ENCODE data around the gene CCDC201. TPM values are rescaled to one million over a fixed set of nuclear protein-coding genes. Genes with fewer than 3 reads are reported as not detected.

Gene CCDC201
- total and polyA plus RNA-seq, 2 donors (not counting 3 experiments of a cell fraction or from before 2014, with no cell fraction given), result not detected

DNA sequence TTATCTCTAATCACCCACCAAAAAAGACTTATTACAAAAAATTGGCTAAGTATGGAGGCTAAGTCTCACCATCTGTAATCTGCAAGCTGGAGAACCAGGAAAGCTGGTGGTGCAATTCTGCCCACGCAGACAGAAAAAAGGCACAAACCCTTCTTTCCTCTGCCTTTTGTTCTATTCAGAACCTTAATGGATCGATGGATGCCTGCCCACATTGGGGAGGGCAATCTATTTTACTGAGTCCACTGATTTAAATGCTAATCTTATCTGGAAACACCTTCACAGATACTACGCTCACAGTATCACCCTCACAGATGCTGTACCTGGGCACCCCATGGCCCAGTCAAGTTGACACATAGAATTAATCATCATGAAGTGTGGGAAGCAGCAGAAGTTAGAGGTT is 38.0 kb upstream of the CCDC201 start:
- no peak overlapping the region for H3K9ac ChIP-seq (replicated peaks; ENCODE audit: extremely low read depth, insufficient read depth, low read length)
- H3K79me2 ChIP-seq (ENCODE audit: control insufficient read depth, insufficient read depth, low read length), result no peaks in the 10 kb centered on the region
- H3K4me1 ChIP-seq (ENCODE audit: control insufficient read depth, extremely low read depth, insufficient read depth, low read length), result no peaks in the 10 kb centered on the region
- intact Hi-C loops (cut with micrococcal nuclease) (no loop called here), dilution Hi-C loops (cut with MboI; ENCODE audit: extremely low pct_ligation_motif_present, low sequenced_read_pairs) (no loop called here)
- DNase-seq (ENCODE audit: low read depth, low spot score) (no peak), FAIRE-seq (no peak)
- H4K20me1 ChIP-seq (replicated peaks; ENCODE audit: control insufficient read depth, extremely low read depth, insufficient read depth, low read length), result no peaks in the 10 kb centered on the region
- no peaks in the 10 kb centered on the region for H3K36me3 ChIP-seq (ENCODE audit: control insufficient read depth in 2 of 2, extremely low read depth in 1 of 2, insufficient read depth in 2 of 2, low read length in 2 of 2)
- no TSS peak for BruUV-seq (replicated peaks)
- TF ChIP-seq, protein P1, sequence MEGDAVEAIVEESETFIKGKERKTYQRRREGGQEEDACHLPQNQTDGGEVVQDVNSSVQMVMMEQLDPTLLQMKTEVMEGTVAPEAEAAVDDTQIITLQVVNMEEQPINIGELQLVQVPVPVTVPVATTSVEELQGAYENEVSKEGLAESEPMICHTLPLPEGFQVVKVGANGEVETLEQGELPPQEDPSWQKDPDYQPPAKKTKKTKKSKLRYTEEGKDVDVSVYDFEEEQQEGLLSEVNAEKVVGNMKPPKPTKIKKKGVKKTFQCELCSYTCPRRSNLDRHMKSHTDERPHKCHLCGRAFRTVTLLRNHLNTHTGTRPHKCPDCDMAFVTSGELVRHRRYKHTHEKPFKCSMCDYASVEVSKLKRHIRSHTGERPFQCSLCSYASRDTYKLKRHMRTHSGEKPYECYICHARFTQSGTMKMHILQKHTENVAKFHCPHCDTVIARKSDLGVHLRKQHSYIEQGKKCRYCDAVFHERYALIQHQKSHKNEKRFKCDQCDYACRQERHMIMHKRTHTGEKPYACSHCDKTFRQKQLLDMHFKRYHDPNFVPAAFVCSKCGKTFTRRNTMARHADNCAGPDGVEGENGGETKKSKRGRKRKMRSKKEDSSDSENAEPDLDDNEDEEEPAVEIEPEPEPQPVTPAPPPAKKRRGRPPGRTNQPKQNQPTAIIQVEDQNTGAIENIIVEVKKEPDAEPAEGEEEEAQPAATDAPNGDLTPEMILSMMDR (IDR thresholded peaks at IDR 0.05; ENCODE audit: extremely low read depth in 1 of 2, insufficient read depth in 1 of 2, low read depth in 1 of 2, low read length in 2 of 2), result no peak
- TF ChIP-seq GATA2 (IDR thresholded peaks at IDR 0.05; ENCODE audit: insufficient read depth, insufficient read length, low read depth, low read length) (no peak), FOS (IDR thresholded peaks at IDR 0.05; ENCODE audit: borderline replicate concordance, insufficient read depth, low read length) (no peak), EZH2 (IDR thresholded peaks at IDR 0.05; ENCODE audit: borderline replicate concordance, low read depth, low read length, severe bottlenecking) (no peak), POLR2A (IDR thresholded peaks at IDR 0.05; ENCODE audit: low read depth, low read length) (no peak), POLR2AphosphoS5 (IDR thresholded peaks at IDR 0.05; ENCODE audit: insufficient read depth, low read depth, low read length) (no peak), MYC (IDR thresholded peaks at IDR 0.05; ENCODE audit: low read depth, low read length) (no peak), JUN (IDR thresholded peaks at IDR 0.05; ENCODE audit: borderline replicate concordance, insufficient read depth, insufficient read length, low read depth) (no peak)
- TF ChIP-seq, protein P2, sequence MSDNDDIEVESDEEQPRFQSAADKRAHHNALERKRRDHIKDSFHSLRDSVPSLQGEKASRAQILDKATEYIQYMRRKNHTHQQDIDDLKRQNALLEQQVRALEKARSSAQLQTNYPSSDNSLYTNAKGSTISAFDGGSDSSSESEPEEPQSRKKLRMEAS (IDR thresholded peaks at IDR 0.05; ENCODE audit: insufficient read depth, insufficient read length), result no peak
- POLR2A ChIA-PET, result no interaction called here
- no peak overlapping the region for H3K27ac ChIP-seq (ENCODE audit: insufficient read depth, low read depth, low read length)
- no peaks in the 10 kb centered on the region for H3K9me1 ChIP-seq (replicated peaks; ENCODE audit: control insufficient read depth, extremely low read depth, insufficient read depth, low read length)
- CTCF ChIA-PET, result no interaction called here
- no peak overlapping the region for H3K4me2 ChIP-seq (ENCODE audit: insufficient read depth, low read length)
- peaks cover 3 to 8% of the 10 kb centered on the region in 2 experiments for H3K27me3 ChIP-seq (ENCODE audit: control insufficient read depth in 2 of 2, insufficient read depth in 2 of 2, low read length in 2 of 2)
- no peak overlapping the region for H3K4me3 ChIP-seq (replicated peaks in 1 of 3; ENCODE audit: insufficient read depth in 1 of 3, low read depth in 1 of 3, low read length in 3 of 3)
- no peak overlapping the region for H2AFZ ChIP-seq (ENCODE audit: low read depth, low read length)
- no peaks in the 10 kb centered on the region for H3K9me3 ChIP-seq (replicated peaks; ENCODE audit: control insufficient read depth, insufficient read depth, low read length)

Data from endothelial cell of umbilical vein (primary cell).